ENCODE measurements around the gene EPSTI1. TPM values are rescaled to one million over a fixed set of nuclear protein-coding genes. Genes with fewer than 3 reads are reported as not detected.

Gene EPSTI1
- total and polyA plus RNA-seq, 4 donors: 3.7 to 20.1 (median 15.2) TPM

DNA sequence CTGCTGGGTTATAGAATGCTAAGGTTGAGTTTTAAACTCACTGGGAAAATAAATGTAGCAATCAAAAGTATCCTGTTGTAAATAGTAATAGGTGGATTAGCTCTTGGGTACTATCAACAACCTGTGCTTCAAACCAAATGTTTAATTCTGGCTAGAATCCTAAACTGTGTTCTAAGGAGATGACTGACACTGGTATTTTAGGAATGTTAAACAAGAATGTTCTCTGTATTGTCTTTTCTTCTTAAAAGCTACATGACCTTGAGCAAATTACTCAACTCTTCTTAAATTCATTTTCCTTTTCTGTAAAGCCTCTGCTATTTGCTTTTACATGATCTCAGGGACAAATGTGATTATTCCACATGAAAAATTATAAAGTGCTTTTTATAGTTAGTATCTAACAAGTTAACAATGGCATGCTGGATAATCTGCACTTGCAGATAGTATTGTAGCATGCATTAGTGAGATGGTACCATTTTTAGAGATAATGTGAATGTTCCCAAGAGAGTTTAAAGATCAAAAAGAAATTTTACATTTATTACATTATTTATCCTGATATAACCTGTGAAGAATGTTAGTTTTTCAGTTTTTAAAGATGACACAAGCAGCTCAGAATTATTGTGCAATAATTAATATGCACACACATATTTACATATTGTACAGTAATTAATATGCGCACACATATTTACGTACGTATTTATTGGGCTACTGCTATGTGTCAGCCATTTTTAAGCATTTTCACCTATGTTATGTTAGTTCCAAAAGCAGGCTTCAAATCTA lies 13.6 kb upstream of the EPSTI1 start:
- whole genome bisulfite sequencing, 2 donors: 89 to 99% methylated on average over 3 of the region's 3 CpGs
- H3K9ac ChIP-seq (ENCODE audit: insufficient read depth in 1 of 2, low read length in 2 of 2): no peak overlapping the region
- TF ChIP-seq, protein P1, sequence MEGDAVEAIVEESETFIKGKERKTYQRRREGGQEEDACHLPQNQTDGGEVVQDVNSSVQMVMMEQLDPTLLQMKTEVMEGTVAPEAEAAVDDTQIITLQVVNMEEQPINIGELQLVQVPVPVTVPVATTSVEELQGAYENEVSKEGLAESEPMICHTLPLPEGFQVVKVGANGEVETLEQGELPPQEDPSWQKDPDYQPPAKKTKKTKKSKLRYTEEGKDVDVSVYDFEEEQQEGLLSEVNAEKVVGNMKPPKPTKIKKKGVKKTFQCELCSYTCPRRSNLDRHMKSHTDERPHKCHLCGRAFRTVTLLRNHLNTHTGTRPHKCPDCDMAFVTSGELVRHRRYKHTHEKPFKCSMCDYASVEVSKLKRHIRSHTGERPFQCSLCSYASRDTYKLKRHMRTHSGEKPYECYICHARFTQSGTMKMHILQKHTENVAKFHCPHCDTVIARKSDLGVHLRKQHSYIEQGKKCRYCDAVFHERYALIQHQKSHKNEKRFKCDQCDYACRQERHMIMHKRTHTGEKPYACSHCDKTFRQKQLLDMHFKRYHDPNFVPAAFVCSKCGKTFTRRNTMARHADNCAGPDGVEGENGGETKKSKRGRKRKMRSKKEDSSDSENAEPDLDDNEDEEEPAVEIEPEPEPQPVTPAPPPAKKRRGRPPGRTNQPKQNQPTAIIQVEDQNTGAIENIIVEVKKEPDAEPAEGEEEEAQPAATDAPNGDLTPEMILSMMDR (IDR thresholded peaks at IDR 0.05; ENCODE audit: control extremely low read depth, extremely low read depth): no peak
- no peaks in the 10 kb centered on the region for H3K36me3 ChIP-seq (ENCODE audit: control insufficient read depth in 4 of 4, insufficient read depth in 4 of 4, low read length in 4 of 4)
- no peaks in the 10 kb centered on the region for H3K27me3 ChIP-seq (ENCODE audit: control insufficient read depth in 3 of 3, insufficient read depth in 3 of 3, low read length in 2 of 3)
- H3K4me3 ChIP-seq: no peak overlapping the region
- no peak overlapping the region for H3K27ac ChIP-seq (ENCODE audit: low read depth in 1 of 2, low read length in 1 of 2)
- no peak for DNase-seq
- no peaks in the 10 kb centered on the region for H3K9me3 ChIP-seq (ENCODE audit: control insufficient read depth in 4 of 4, insufficient read depth in 3 of 4, low read length in 3 of 4)
- H3K4me1 ChIP-seq (ENCODE audit: control insufficient read depth in 5 of 5, insufficient read depth in 5 of 5, low read length in 5 of 5): no peaks in the 10 kb centered on the region
- no peak for ATAC-seq (ENCODE audit: insufficient read depth, low FRiP score)

DNA sequence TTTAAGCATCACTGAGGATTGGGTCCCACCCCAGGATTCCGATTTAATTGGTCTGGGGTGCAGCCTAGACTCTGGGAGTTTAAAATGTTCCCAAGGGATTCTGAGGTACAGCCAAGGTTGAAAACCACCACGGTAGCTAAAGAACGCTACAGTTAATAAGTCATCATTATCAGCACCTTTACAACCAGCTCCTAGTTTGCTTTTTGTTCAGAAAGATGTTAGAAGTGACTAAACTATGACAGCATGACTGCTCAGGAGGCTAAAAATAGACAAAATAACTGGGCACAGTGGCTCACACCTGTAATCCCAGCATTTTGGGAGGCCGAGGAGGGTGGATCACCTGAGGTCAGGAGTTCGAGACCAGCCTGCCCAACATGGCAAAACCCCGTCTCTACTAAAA lies 11.7 kb upstream of the EPSTI1 start:
- DNase-seq: no peak
- Histone ChIP-seq H3K4me3 (no peak overlapping the region), H3K36me3 (ENCODE audit: control insufficient read depth in 4 of 4, insufficient read depth in 4 of 4, low read length in 4 of 4) (no peaks in the 10 kb centered on the region), H3K4me1 (ENCODE audit: control insufficient read depth in 5 of 5, insufficient read depth in 5 of 5, low read length in 5 of 5) (no peaks in the 10 kb centered on the region), H3K27me3 (ENCODE audit: control insufficient read depth in 3 of 3, insufficient read depth in 3 of 3, low read length in 2 of 3) (no peaks in the 10 kb centered on the region), H3K27ac (ENCODE audit: low read depth in 1 of 2, low read length in 1 of 2) (no peak overlapping the region), H3K9ac (ENCODE audit: insufficient read depth in 1 of 2, low read length in 2 of 2) (no peak overlapping the region), H3K9me3 (ENCODE audit: control insufficient read depth in 4 of 4, insufficient read depth in 3 of 4, low read length in 3 of 4) (no peaks in the 10 kb centered on the region)
- no peak for ATAC-seq (ENCODE audit: insufficient read depth, low FRiP score)
- TF ChIP-seq, protein P1 (IDR thresholded peaks at IDR 0.05; ENCODE audit: control extremely low read depth, extremely low read depth): no peak
- 96 to 98% methylated on average over 6 of the region's 6 CpGs for WGBS, 2 donors

DNA sequence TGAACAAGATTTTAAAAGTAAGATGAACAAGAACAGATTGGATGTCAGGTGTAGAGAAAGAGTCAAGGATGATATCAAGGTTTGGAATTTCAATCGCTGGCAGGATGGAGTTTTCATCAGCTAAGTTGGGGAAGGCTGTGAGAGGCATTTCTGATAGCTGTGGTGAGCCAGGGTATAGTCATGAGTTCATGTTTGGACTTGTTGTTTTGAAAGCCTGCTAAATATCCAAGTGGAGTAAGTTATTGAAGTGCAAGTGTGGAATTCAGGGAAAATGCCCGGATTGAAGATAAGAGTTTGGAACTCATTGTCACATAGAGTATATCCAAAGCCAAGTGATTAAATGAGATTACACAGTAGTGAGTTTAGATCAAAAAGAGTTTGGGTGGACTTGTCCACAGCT lies 11.0 kb upstream of the EPSTI1 start:
- WGBS, 2 donors: 92 to 94% methylated on average over 2 of the region's 2 CpGs

More for the DNA sequence above, 11.0 kb upstream of the EPSTI1 start:
- Histone ChIP-seq H3K4me1 (ENCODE audit: control insufficient read depth in 5 of 5, insufficient read depth in 5 of 5, low read length in 5 of 5) (no peaks in the 10 kb centered on the region), H3K27ac (ENCODE audit: low read depth in 1 of 2, low read length in 1 of 2) (no peak overlapping the region), H3K9me3 (ENCODE audit: control insufficient read depth in 4 of 4, insufficient read depth in 3 of 4, low read length in 3 of 4) (no peaks in the 10 kb centered on the region), H3K36me3 (ENCODE audit: control insufficient read depth in 4 of 4, insufficient read depth in 4 of 4, low read length in 4 of 4) (no peaks in the 10 kb centered on the region), H3K4me3 (no peak overlapping the region), H3K27me3 (ENCODE audit: control insufficient read depth in 3 of 3, insufficient read depth in 3 of 3, low read length in 2 of 3) (no peaks in the 10 kb centered on the region), H3K9ac (ENCODE audit: insufficient read depth in 1 of 2, low read length in 2 of 2) (no peak overlapping the region)
- DNase-seq (no peak), ATAC-seq (ENCODE audit: insufficient read depth, low FRiP score) (no peak)
- TF ChIP-seq, protein P1 (IDR thresholded peaks at IDR 0.05; ENCODE audit: control extremely low read depth, extremely low read depth): no peak

Data from lung (tissue), 12 donors.